GM18505 (cell line): Measurements from ENCODE around the gene DNM3.

ENCODE experiments used
- ATAC-seq: cut with Tn5 transposase; IDR thresholded peaks from one replicate; pipeline ENCODE4 v1.9.1; 2021; ENCODE audit not compliant: unreplicated experiment
- POLR2A ChIP-seq: IDR thresholded peaks from 4 replicates; pipeline ENCODE4 v1.6.1; 2011; ENCODE audit warnings: borderline replicate concordance; ENCODE audit not compliant: insufficient read depth, insufficient read length; ENCODE audit errors: extremely low read depth

The DNM3 gene

GRCh38 chr1:172449585-172450523, 608.6 kb downstream of the DNM3 start:
- peak; percentile 58 for ATAC-seq
- no peak for TF ChIP-seq POLR2A

GRCh38 chr1:172450524-172450885, 609.2 kb downstream of the DNM3 start:
- no peak for ATAC-seq
- no peak for TF ChIP-seq POLR2A

- ATAC-seq, result no peak
- no peak for TF ChIP-seq POLR2A
Observed at GRCh38 chr1:172451002-172451443, 609.7 kb downstream of the DNM3 start.

GRCh38 chr1:172452536-172453152, 611.3 kb downstream of the DNM3 start:
- TF ChIP-seq POLR2A, result no peak
- no peak for ATAC-seq

- no peak for ATAC-seq
- TF ChIP-seq POLR2A, result no peak
Observed at GRCh38 chr1:172453153-172453545, 611.9 kb downstream of the DNM3 start.

GRCh38 chr1:172453607-172454006, 612.3 kb downstream of the DNM3 start:
- no peak for ATAC-seq
- TF ChIP-seq POLR2A, result no peak

GRCh38 chr1:172455451-172455850, 614.2 kb downstream of the DNM3 start:
- ATAC-seq, result no peak
- no peak for TF ChIP-seq POLR2A

GRCh38 chr1:172456344-172456769, 615.1 kb downstream of the DNM3 start:
- TF ChIP-seq POLR2A, result no peak
- no peak for ATAC-seq

- TF ChIP-seq POLR2A, result no peak
Observed at GRCh38 chr1:172457479-172458130, 616.3 kb downstream of the DNM3 start.

GRCh38 chr1:172460177-172460576, 618.9 kb downstream of the DNM3 start:
- ATAC-seq, result no peak

More at GRCh38 chr1:172457479-172458130, 616.3 kb downstream of the DNM3 start:
- no peak for ATAC-seq

GRCh38 chr1:172460887-172461315, 619.6 kb downstream of the DNM3 start:
- no peak for TF ChIP-seq POLR2A
- ATAC-seq, result no peak

More at GRCh38 chr1:172460177-172460576, 618.9 kb downstream of the DNM3 start:
- TF ChIP-seq POLR2A, result no peak
